Measurements from ENCODE around the gene IFI27L1.
"Not testable (repeated sequence)": the region's sequence is repeated elsewhere in the genome, so short reads cannot be mapped to it uniquely, and the experiment has no call there.

The IFI27L1 gene

GRCh38 chr14:94047581-94047980 lies 33.5 kb upstream of the IFI27L1 start:
- in situ Hi-C loops (cut with HindIII; ENCODE audit: low sequenced_read_pairs) = no loop called here

- in situ Hi-C loops (cut with HindIII; ENCODE audit: low sequenced_read_pairs) = no loop called here
Observed at GRCh38 chr14:94048691-94049624, 32.2 kb upstream of the IFI27L1 start.

GRCh38 chr14:94049625-94050023 lies 31.5 kb upstream of the IFI27L1 start:
- in situ Hi-C loops (cut with HindIII; ENCODE audit: low sequenced_read_pairs) = no loop called here

GRCh38 chr14:94050231-94050880 lies 30.8 kb upstream of the IFI27L1 start:
- in situ Hi-C loops (cut with HindIII; ENCODE audit: low sequenced_read_pairs) = no loop called here

- in situ Hi-C loops (cut with HindIII; ENCODE audit: low sequenced_read_pairs) = no loop called here
Observed at GRCh38 chr14:94051115-94051514, 30.0 kb upstream of the IFI27L1 start.

GRCh38 chr14:94051779-94052178 lies 29.3 kb upstream of the IFI27L1 start:
- in situ Hi-C loops (cut with HindIII; ENCODE audit: low sequenced_read_pairs) = no loop called here

- in situ Hi-C loops (cut with HindIII; ENCODE audit: low sequenced_read_pairs) = no loop called here
Observed at GRCh38 chr14:94052199-94052598, 28.9 kb upstream of the IFI27L1 start.

- in situ Hi-C loops (cut with HindIII; ENCODE audit: low sequenced_read_pairs) = no loop called here
Observed at GRCh38 chr14:94052662-94053061, 28.4 kb upstream of the IFI27L1 start.

GRCh38 chr14:94054401-94054800 lies 26.7 kb upstream of the IFI27L1 start:
- in situ Hi-C loops (cut with HindIII; ENCODE audit: low sequenced_read_pairs) = no loop called here

GRCh38 chr14:94054936-94055335 lies 26.2 kb upstream of the IFI27L1 start:
- in situ Hi-C loops (cut with HindIII; ENCODE audit: low sequenced_read_pairs) = no loop called here

GRCh38 chr14:94056579-94057308 lies 24.4 kb upstream of the IFI27L1 start:
- in situ Hi-C loops (cut with HindIII; ENCODE audit: low sequenced_read_pairs) = no loop called here

GRCh38 chr14:94058128-94058673 lies 22.9 kb upstream of the IFI27L1 start:
- in situ Hi-C loops (cut with HindIII; ENCODE audit: low sequenced_read_pairs) = no loop called here

- in situ Hi-C loops (cut with HindIII; ENCODE audit: low sequenced_read_pairs) = no loop called here
Observed at GRCh38 chr14:94058674-94059138, 22.4 kb upstream of the IFI27L1 start.

- in situ Hi-C loops (cut with HindIII; ENCODE audit: low sequenced_read_pairs) = no loop called here
Observed at GRCh38 chr14:94059998-94060397, 21.1 kb upstream of the IFI27L1 start.

- in situ Hi-C loops (cut with HindIII; ENCODE audit: low sequenced_read_pairs) = no loop called here
Observed at GRCh38 chr14:94062344-94062940, 18.7 kb upstream of the IFI27L1 start.

- in situ Hi-C loops (cut with HindIII; ENCODE audit: low sequenced_read_pairs) = no loop called here
Observed at GRCh38 chr14:94066089-94066676, 14.9 kb upstream of the IFI27L1 start.

- in situ Hi-C loops (cut with HindIII; ENCODE audit: low sequenced_read_pairs) = not testable (repeated sequence)
Observed at GRCh38 chr14:94072076-94072475, 9.0 kb upstream of the IFI27L1 start.

- in situ Hi-C loops (cut with HindIII; ENCODE audit: low sequenced_read_pairs) = no loop called here
Observed at GRCh38 chr14:94074534-94074933, 6.6 kb upstream of the IFI27L1 start.

- in situ Hi-C loops (cut with HindIII; ENCODE audit: low sequenced_read_pairs) = loop anchor here (5.0 kb wide), 1 partner anchor 48 kb away; the partner anchor contains the start of gene OTUB2
Observed at GRCh38 chr14:94075008-94075407, 6.1 kb upstream of the IFI27L1 start.

Measured in endothelial cell of hepatic sinusoid (primary cell).